Mesendoderm (in vitro differentiated cells): ENCODE results near the gene MUC12.
"Not testable (repeated sequence)": the region's sequence is repeated elsewhere in the genome, so short reads cannot be mapped to it uniquely, and the experiment has no call there.

Source experiments
- DNase-seq: peaks from one replicate; pipeline ENCODE4 v3.0.0; 2013
- H2AK5ac ChIP-seq: 2 replicates; pipeline ENCODE4 v1.6.1; 2013; ENCODE audit warnings: low read length, inconsistent platforms
- H2BK120ac ChIP-seq: 2 replicates; pipeline ENCODE4 v1.6.1; 2013; ENCODE audit warnings: low read depth, mild to moderate bottlenecking, low read length, moderate library complexity, mixed read lengths
- H2BK15ac ChIP-seq: replicated peaks from 2 replicates; pipeline ENCODE4 v1.6.1; 2013; ENCODE audit warnings: low read depth, mild to moderate bottlenecking, moderate library complexity
- H2BK5ac ChIP-seq: 2 replicates; pipeline ENCODE4 v1.6.1; 2013; ENCODE audit warnings: low read length, inconsistent platforms
- H3K18ac ChIP-seq: 2 replicates; pipeline ENCODE4 v1.6.1; 2013; ENCODE audit warnings: mild to moderate bottlenecking, low read length, mixed read lengths
- H3K23ac ChIP-seq: one replicate; pipeline ENCODE4 v1.6.1; 2013; ENCODE audit warnings: low read length
- H3K27ac ChIP-seq: 2 replicates; pipeline ENCODE4 v1.5.1; 2013; ENCODE audit warnings: low read depth, mild to moderate bottlenecking, inconsistent platforms, low read length, moderate library complexity
- H3K27me3 ChIP-seq: 2 replicates; pipeline ENCODE4 v1.6.1; 2013; ENCODE audit warnings: low read length, control low read depth, mild to moderate bottlenecking, inconsistent platforms; ENCODE audit not compliant: insufficient read depth, poor library complexity
- H3K36me3 ChIP-seq: 2 replicates; pipeline ENCODE4 v1.6.1; 2013; ENCODE audit warnings: low read length, inconsistent platforms; ENCODE audit not compliant: control insufficient read depth, insufficient read depth
- H3K4ac ChIP-seq: one replicate; pipeline ENCODE4 v1.6.1; 2013; ENCODE audit warnings: low read depth, mild to moderate bottlenecking, low read length, moderate library complexity
- H3K4me1 ChIP-seq: 2 replicates; pipeline ENCODE4 v1.6.1; 2013; ENCODE audit warnings: low read depth, low read length, inconsistent platforms; ENCODE audit not compliant: control insufficient read depth
- H3K4me2 ChIP-seq: 2 replicates; pipeline ENCODE4 v1.6.1; 2013; ENCODE audit warnings: low read length
- H3K4me3 ChIP-seq: 2 replicates; pipeline ENCODE4 v1.5.1; 2013; ENCODE audit warnings: mild to moderate bottlenecking, low read length
- H3K56ac ChIP-seq: one replicate; pipeline ENCODE4 v1.6.1; 2013; ENCODE audit warnings: low read length
- H3K79me1 ChIP-seq: 2 replicates; pipeline ENCODE4 v1.6.1; 2013; ENCODE audit warnings: low read length, inconsistent platforms
- H3K79me2 ChIP-seq: 2 replicates; pipeline ENCODE4 v1.6.1; 2013; ENCODE audit warnings: mild to moderate bottlenecking, low read length; ENCODE audit not compliant: control insufficient read depth, insufficient read depth
- H3K9ac ChIP-seq: 2 replicates; pipeline ENCODE4 v1.6.1; 2013; ENCODE audit warnings: low read length, inconsistent platforms
- H4K5ac ChIP-seq: one replicate; pipeline ENCODE4 v1.6.1; 2013; ENCODE audit warnings: low read length
- H4K8ac ChIP-seq: one replicate; pipeline ENCODE4 v1.6.1; 2013; ENCODE audit warnings: low read depth, mild to moderate bottlenecking, control low read depth, low read length, moderate library complexity
- WGBS: extraction: QIAGEN DNeasy Blood & Tissue Kit; methylation state at CpG from one replicate; pipeline ENCODE4 v1.1.7; 2013; ENCODE audit warnings: low lambda C conversion rate, missing lambda C conversion rate; ENCODE audit not compliant: insufficient coverage; ENCODE audit errors: extremely low coverage; 5-methylcytosine and 5-hydroxymethylcytosine counted together

Gene MUC12

GRCh38 chr7:101064176-101064550, 94.8 kb downstream of the MUC12 start:
- H3K79me2 ChIP-seq, H3K79me1 ChIP-seq, H3K56ac ChIP-seq, H2AK5ac ChIP-seq, H3K4me2 ChIP-seq, H3K18ac ChIP-seq, H2BK120ac ChIP-seq, H3K23ac ChIP-seq, H3K36me3 ChIP-seq, H3K4me3 ChIP-seq, H3K27ac ChIP-seq, H4K5ac ChIP-seq, H2BK5ac ChIP-seq, H3K4me1 ChIP-seq, DNase-seq, H3K9ac ChIP-seq, H2BK15ac ChIP-seq, H3K4ac ChIP-seq, H4K8ac ChIP-seq, H3K27me3 ChIP-seq: not testable (repeated sequence)
- no CpG with 5 or more reads among the region's 9 CpGs for WGBS

GRCh38 chr7:101065162-101065561, 95.8 kb downstream of the MUC12 start:
- H3K4ac ChIP-seq, H3K9ac ChIP-seq, H2BK15ac ChIP-seq, H4K5ac ChIP-seq, H3K23ac ChIP-seq, H3K36me3 ChIP-seq, H2BK5ac ChIP-seq, H3K4me2 ChIP-seq, H3K18ac ChIP-seq, H3K27ac ChIP-seq, H3K4me1 ChIP-seq, H3K56ac ChIP-seq, H3K79me2 ChIP-seq, H4K8ac ChIP-seq, H2AK5ac ChIP-seq, H3K79me1 ChIP-seq, H2BK120ac ChIP-seq, H3K4me3 ChIP-seq, DNase-seq, H3K27me3 ChIP-seq: not testable (repeated sequence)
- no CpG with 5 or more reads among the region's 3 CpGs for WGBS

GRCh38 chr7:101066141-101066832, 96.9 kb downstream of the MUC12 start:
- H3K27me3 ChIP-seq: no peaks in the 10 kb centered on the region
- peaks cover 2% of the 10 kb centered on the region for H3K4me1 ChIP-seq
- H4K8ac ChIP-seq: no peak overlapping the region
- no peak overlapping the region for H3K4me3 ChIP-seq
- no peak overlapping the region for H3K56ac ChIP-seq
- no peaks in the 10 kb centered on the region for H3K79me1 ChIP-seq
- no peak overlapping the region for H3K18ac ChIP-seq
- H2AK5ac ChIP-seq: no peak overlapping the region
- H4K5ac ChIP-seq: no peak overlapping the region
- no peak overlapping the region for H3K27ac ChIP-seq
- no peaks in the 10 kb centered on the region for H3K79me2 ChIP-seq
- no peak overlapping the region for H3K4ac ChIP-seq
- no peak overlapping the region for H2BK15ac ChIP-seq
- H3K23ac ChIP-seq: no peak overlapping the region
- DNase-seq: peak; percentile 6
- H2BK120ac ChIP-seq: no peak overlapping the region
- H3K36me3 ChIP-seq: no peaks in the 10 kb centered on the region
- no CpG with 5 or more reads among the region's 15 CpGs for WGBS
- H3K4me2 ChIP-seq: no peak overlapping the region
- H3K9ac ChIP-seq: no peak overlapping the region
- no peak overlapping the region for H2BK5ac ChIP-seq

GRCh38 chr7:101066833-101067177, 97.4 kb downstream of the MUC12 start:
- H3K36me3 ChIP-seq: no peaks in the 10 kb centered on the region
- no peak overlapping the region for H3K18ac ChIP-seq
- no peak overlapping the region for H3K4me2 ChIP-seq
- H3K27ac ChIP-seq: no peak overlapping the region
- no peaks in the 10 kb centered on the region for H3K79me1 ChIP-seq
- DNase-seq: peak; percentile 41
- no peak overlapping the region for H2AK5ac ChIP-seq
- H2BK5ac ChIP-seq: no peak overlapping the region
- WGBS: no CpG with 5 or more reads among the region's 7 CpGs
- H4K8ac ChIP-seq: no peak overlapping the region
- H2BK15ac ChIP-seq: no peak overlapping the region
- H3K56ac ChIP-seq: no peak overlapping the region
- H3K4me1 ChIP-seq: peaks cover 2% of the 10 kb centered on the region
- no peak overlapping the region for H2BK120ac ChIP-seq
- H3K79me2 ChIP-seq: no peaks in the 10 kb centered on the region
- H3K4ac ChIP-seq: no peak overlapping the region
- no peak overlapping the region for H4K5ac ChIP-seq
- no peak overlapping the region for H3K9ac ChIP-seq
- H3K4me3 ChIP-seq: no peak overlapping the region
- H3K27me3 ChIP-seq: no peaks in the 10 kb centered on the region
- no peak overlapping the region for H3K23ac ChIP-seq

GRCh38 chr7:101068401-101068800, 99.0 kb downstream of the MUC12 start:
- no peak overlapping the region for H3K27ac ChIP-seq
- H3K79me1 ChIP-seq: no peaks in the 10 kb centered on the region
- H2BK15ac ChIP-seq: no peak overlapping the region
- H3K23ac ChIP-seq: no peak overlapping the region
- no peak overlapping the region for H4K8ac ChIP-seq
- no peak overlapping the region for H2BK120ac ChIP-seq
- no peak overlapping the region for H3K4ac ChIP-seq
- no peaks in the 10 kb centered on the region for H3K27me3 ChIP-seq
- H4K5ac ChIP-seq: no peak overlapping the region
- H3K4me3 ChIP-seq: no peak overlapping the region
- H3K4me2 ChIP-seq: no peak overlapping the region
- H2BK5ac ChIP-seq: no peak overlapping the region
- peaks cover 2% of the 10 kb centered on the region for H3K4me1 ChIP-seq
- H3K36me3 ChIP-seq: no peaks in the 10 kb centered on the region
- H2AK5ac ChIP-seq: no peak overlapping the region
- no CpG with 5 or more reads among the region's 10 CpGs for WGBS
- no peak overlapping the region for H3K9ac ChIP-seq
- no peaks in the 10 kb centered on the region for H3K79me2 ChIP-seq
- no peak for DNase-seq
- H3K56ac ChIP-seq: no peak overlapping the region
- H3K18ac ChIP-seq: no peak overlapping the region
